Activated T-helper 1 cell treated with Interleukin-2 at 50 U/mL for 16 hours (primary cell): ENCODE results near the gene RPP40.
"Not testable (repeated sequence)": the region's sequence is repeated elsewhere in the genome, so short reads cannot be mapped to it uniquely, and the experiment has no call there.

Experiments
- DNase-seq: peaks from one replicate; pipeline ENCODE4 v3.0.0-alpha.2; 2020; ENCODE audit warnings: low read depth

The RPP40 gene

GRCh38 chr6:5003604-5004372 is at the start of gene RPP40:
Gene RPP40, minus strand, starts transcription at chr6:5004037. Its CDS starts 35 bp downstream, at chr6:5004002.
- peak; percentile 98 for DNase-seq

GRCh38 chr6:5053038-5053437 is 49.2 kb upstream of the RPP40 start:
- DNase-seq = no peak

GRCh38 chr6:5051394-5051793 is 47.6 kb upstream of the RPP40 start:
- DNase-seq = no peak

GRCh38 chr6:5050009-5050408 is 46.2 kb upstream of the RPP40 start:
- no peak for DNase-seq

DNA sequence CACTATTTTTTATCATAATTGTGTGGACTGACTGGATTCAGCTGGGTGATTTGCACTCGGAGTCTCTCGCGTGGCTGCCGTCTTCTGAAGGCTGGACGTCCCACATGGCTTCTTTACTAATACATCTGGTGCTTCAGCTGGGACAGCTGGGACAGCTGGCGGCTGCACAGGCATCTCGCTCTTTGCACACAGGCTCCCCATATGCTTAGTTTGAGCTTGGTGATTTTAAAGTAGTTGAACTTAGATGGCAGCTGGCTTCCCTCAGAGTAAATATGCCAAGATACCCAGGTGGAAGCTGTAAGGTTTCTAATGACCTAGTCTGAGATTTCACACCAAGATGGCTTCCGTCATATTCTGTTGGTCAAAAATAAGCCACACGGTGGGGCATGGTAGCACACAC is 42.6 kb upstream of the RPP40 start:
- DNase-seq = no peak

GRCh38 chr6:5045416-5045815 is 41.6 kb upstream of the RPP40 start:
- DNase-seq = no peak

DNA sequence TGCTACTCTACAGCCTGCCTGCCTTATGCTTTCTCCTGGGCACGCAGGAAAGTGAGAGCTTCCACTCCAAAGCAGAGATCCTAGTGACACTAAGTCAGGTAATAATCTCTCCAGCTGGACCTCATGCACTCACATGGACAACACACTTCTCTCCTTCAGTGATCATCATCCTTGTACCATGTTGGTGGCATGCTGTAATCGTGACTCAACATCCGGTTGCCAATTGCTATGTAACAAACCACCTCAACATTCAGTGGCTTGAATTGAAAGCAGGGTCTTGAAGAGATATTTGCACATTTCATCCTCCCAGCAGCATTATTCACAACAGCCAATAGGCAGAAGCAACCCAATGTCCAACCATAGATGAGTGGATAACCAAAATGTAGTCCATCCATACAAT is 41.0 kb upstream of the RPP40 start:
- DNase-seq = no peak

DNA sequence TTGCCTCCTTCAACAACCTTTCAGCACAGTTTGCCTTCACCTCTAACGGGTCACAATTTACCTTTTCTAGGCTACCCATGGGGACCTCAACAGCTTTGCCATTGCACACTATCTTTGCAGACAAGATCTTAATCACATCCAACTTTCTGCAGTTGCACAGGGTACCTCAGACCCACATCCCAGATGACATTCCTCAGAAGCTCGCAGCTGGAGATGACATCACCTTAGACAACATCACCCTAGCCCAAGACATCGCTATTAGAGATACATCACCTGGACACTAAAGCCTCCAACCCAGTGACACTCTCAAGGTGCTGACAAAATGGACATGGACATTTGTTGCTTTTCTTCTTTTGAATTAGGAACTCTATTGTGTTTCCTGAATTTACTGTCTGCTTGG is 38.6 kb upstream of the RPP40 start:
- DNase-seq = no peak

- no peak for DNase-seq
These were observed 38.1 kb upstream of the RPP40 start for GRCh38 chr6:5041955-5042354.

DNA sequence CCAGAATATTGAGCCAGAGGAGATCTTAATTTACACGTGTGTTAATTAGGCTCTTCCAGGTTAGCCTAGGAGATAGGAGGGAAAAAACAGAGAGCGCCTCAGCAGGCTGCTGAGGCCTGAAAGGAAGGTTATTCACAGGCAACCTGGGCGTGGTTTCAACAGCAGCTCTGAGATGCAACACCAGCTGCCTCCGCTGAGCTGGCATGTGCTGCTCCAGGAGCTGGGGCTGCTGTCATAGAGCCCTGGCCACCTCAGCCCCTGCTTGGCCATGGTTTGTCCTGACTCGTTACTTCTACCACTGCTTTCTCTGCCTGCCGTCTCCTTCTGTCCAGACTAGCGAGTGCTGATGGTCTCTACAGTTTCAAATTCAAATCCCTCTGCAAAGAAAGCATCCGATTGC is 32.4 kb upstream of the RPP40 start:
- no peak for DNase-seq

- DNase-seq = no peak
These were observed 30.9 kb upstream of the RPP40 start for GRCh38 chr6:5034736-5035135.

DNA sequence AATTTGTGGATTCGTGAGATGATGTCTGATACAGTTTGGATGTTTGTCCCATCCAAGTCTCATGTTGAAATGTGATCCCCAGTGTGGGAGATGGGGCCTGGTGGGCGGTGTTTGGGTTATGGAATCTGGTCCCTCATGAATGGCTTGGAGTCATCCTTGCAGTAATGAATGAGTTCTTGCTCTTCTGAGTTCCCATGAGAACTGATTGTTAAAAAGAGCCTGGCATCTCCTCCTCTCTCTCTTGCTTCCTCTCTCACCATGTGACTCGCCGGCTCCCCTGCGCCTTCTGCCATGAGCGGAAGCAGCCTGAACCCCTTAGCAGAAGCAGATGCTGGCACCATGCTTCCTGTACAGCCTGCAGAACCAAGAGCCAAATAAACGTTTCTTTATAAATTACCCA is 30.5 kb upstream of the RPP40 start:
- no peak for DNase-seq

DNA sequence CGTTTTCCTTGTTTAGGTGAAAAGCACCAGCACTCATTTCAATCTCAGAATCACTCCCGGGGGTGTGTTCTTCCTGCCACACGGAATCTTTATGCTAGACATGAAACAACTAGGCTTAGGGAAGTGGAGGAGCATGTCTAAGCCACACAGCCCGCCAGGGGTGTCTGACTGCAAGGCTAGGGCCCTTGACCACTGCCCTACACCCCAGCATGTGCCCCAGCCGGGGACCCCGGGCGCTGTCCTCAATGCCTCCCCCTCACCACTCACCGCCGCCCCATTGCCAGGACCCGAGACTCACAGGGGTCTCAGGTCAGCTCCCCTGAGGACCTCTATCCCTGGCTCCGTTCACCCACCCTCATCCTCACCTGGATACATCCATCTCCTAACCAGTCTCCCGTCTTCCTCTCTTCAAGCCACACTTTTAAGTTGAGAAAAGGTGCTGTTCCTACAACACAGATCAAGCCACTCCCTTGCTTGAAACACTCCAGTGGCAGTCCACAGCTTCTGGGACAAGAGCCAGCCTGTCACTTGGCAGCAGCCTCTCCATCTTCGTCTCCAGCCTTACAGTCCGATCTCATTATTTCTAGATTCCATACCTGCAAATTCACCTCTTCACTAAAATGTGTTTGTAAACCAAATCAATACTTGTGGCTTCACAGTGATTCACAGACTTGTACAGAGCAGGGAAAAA is 29.5 kb upstream of the RPP40 start:
- DNase-seq = not testable (repeated sequence)

DNA sequence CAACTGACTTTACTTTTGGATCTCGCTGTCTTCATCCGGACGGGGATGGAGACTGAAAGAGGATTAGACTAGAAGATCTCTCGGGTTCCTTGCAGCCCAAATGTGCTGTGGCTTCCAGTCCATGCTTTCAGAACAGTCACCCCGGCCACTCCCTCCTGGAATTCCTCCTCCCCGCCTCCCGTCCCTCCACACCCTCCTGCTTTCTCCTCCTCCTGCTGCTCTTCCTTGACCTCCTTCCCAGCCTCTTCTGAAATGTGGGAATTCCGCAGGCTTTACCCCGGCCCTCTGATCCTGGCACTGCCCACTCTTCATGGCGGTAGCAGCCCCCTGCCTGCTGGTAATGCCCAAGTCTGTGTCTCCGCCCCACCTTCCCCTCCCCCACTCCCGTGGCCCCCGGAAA is 28.9 kb upstream of the RPP40 start:
- DNase-seq = not testable (repeated sequence)

DNA sequence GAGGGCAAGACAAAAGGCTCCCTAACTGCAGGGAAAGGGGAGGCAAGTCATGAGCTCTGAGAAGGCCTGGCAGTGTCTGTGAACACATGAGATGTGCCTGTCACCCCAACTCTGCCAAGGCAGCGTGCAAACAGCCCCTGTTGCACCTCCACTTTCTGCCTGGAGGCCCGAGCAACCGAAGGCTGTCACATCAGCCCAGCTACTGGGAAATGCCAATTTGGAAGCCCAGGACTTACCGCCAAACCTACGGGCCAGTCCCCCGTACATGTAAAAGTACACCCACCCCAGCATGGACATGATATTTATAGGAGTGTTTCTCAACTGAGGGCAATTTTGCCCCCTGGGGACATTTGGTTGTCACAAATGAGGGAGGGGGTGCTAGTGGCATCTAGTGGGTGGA is 27.3 kb upstream of the RPP40 start:
- DNase-seq = no peak

DNA sequence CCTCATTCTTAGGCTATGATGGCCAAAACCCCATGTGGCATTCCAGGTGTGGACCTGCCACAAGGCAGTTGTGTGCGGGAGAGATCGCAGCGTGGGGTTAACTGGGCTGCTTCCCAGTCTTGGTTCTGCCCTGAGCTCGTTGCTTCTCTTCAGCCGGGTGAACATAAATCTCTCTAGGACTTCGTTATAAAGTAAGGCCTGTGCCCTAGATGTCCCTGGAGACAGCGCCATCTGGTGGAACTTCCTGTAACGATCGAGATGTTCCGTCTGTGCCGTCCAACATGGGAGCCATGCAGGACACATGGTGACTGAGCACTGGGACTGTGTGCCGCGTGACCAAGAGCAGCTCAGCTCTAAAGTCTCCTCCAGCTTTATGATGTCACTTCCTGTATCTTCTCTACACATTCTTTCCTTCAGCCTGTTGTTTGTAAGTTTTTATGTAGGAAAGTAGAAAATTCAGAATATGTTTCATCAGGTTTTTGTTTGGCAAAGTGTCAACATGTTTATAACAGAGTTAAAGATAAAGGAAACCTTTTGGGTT is 26.8 kb upstream of the RPP40 start:
- peak; percentile 30 for DNase-seq

GRCh38 chr6:5029609-5030008 is 25.8 kb upstream of the RPP40 start:
- DNase-seq = no peak

GRCh38 chr6:5028921-5029320 is 25.1 kb upstream of the RPP40 start:
- DNase-seq = no peak

DNA sequence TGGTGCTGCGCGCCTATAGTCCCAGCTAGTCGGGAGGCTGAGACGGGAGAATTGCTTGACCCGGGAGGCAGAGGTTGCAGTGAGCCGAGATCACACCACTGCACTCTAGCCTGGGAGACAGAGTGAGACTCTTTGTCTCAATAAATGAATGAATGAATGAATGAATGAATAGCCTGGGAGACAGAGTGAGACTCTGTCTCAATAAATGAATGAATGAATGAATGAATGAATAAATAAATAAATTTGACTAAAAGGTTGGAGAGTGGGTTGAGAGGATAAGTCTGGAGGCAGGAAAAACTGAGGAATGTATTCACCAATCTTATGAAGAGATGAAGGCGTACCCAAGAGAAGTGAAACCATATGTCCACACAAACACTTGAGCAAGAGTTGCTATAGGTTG is 24.5 kb upstream of the RPP40 start:
- no peak for DNase-seq

DNA sequence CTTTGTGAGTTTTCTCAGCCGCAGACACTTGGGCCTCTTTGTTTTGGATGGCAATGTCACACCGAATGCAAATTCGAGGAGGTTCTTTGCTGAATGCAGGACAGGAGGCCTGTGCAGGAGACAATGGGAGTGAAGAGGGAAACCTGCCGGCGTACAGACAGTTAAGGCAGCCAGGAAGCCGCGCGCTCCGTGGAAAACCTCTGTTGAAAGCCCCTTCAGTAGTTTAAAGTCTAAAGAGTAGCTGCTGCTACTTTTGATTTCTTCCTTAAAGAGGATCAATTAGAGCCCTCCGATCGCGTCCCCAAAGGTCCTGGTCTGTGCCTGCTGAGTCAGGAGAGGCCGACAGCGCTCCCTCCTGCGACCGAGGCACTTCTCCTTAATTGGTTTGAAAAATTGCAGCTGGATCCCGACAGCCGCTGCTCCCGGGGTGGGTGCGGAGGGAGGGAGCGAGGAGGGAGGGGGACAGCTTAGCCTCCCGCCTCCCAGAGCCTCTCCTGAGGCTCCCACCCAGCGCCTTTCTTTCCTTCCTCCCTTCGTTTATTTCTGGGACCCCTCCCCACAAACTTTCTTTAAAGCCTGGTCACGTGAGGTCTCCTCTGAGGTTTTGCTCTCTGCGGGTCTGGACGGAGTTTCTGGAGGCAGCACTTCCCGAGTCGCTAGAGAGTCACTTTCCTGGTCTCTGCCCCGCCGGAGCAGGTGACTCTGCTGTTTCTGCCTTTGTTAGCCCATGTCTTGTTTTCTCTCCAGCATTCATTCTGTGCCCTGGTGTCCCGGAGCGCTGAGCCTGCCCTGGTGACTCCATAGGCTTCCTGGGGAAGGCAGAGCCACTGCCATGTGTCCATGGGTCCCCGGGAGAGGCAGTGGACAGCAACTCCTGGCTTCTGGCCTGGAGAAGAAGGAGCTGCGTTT is 22.3 kb upstream of the RPP40 start:
- DNase-seq = no peak

GRCh38 chr6:5023923-5024322 is 20.1 kb upstream of the RPP40 start:
- DNase-seq = no peak

DNA sequence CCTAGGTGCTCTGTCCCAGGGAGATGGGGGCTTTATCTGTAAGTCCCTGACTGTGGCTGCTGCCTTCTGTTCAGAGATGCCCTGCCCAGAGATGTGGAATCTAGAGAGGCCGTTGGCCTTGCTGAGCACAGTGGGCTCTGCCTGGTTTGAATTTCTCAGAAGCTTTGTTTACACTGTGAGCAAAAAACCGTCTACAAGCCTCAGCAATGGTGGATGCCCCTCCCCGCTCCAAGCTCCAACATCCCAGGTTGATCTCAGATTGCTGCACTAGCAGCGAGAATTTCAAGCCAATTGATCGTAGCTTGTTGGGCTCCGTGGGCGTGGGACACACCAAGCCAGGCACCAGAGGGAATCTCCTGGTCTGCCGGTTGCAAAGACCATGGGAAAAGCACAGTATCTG is 16.3 kb upstream of the RPP40 start:
- no peak for DNase-seq
